ENCODE data around the gene PPP1R14D.

- no peak for TF ChIP-seq POLR2A (IDR thresholded peaks at IDR 0.05)
- TF ChIP-seq, protein P1, sequence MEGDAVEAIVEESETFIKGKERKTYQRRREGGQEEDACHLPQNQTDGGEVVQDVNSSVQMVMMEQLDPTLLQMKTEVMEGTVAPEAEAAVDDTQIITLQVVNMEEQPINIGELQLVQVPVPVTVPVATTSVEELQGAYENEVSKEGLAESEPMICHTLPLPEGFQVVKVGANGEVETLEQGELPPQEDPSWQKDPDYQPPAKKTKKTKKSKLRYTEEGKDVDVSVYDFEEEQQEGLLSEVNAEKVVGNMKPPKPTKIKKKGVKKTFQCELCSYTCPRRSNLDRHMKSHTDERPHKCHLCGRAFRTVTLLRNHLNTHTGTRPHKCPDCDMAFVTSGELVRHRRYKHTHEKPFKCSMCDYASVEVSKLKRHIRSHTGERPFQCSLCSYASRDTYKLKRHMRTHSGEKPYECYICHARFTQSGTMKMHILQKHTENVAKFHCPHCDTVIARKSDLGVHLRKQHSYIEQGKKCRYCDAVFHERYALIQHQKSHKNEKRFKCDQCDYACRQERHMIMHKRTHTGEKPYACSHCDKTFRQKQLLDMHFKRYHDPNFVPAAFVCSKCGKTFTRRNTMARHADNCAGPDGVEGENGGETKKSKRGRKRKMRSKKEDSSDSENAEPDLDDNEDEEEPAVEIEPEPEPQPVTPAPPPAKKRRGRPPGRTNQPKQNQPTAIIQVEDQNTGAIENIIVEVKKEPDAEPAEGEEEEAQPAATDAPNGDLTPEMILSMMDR (IDR thresholded peaks at IDR 0.05), result no peak
Measured at GRCh38 chr15:40775740-40776536, 52.6 kb downstream of the PPP1R14D start.

All from thyroid gland (tissue), 4 donors.